Keratinocyte (primary cell): ENCODE measurements around the gene SLC16A9. TPM values are rescaled to one million over a fixed set of nuclear protein-coding genes. Genes with fewer than 3 reads are reported as not detected.

Source experiments
- DNase-seq: peaks from one replicate; pipeline ENCODE4 v3.0.0-alpha.2; 2011; ENCODE audit warnings: low read depth, missing footprints, low spot score
- FAIRE-seq: peaks from 2 replicates; lab custom pipeline; 2011; peaks lifted over from hg19 to GRCh38; lab: Jason Lieb, UNC
- H2AFZ ChIP-seq: 2 replicates; pipeline ENCODE4 v1.6.0; 2012; ENCODE audit warnings: low read length, control low read depth, inconsistent platforms; ENCODE audit not compliant: control insufficient read depth
- H3K27ac ChIP-seq: 2 replicates; pipeline ENCODE4 v1.5.1; 2011; ENCODE audit warnings: low read length; ENCODE audit not compliant: control insufficient read depth, insufficient read depth
- H3K27me3 ChIP-seq: 3 replicates; pipeline ENCODE4 v1.6.0; 2011; ENCODE audit warnings: low read length; ENCODE audit not compliant: control insufficient read depth, insufficient read depth; ENCODE audit errors: extremely low read depth
- H3K36me3 ChIP-seq, 2 experiments: 2 replicates in 1 of 2; 3 replicates in 1 of 2; pipeline ENCODE4 v1.5.1; 2011; ENCODE audit warnings: low read length in 2 of 2, mild to moderate bottlenecking in 1 of 2; ENCODE audit not compliant: control insufficient read depth in 2 of 2, insufficient read depth in 2 of 2; ENCODE audit errors: extremely low read depth in 1 of 2
- H3K4me1 ChIP-seq: 3 replicates; pipeline ENCODE4 v1.5.1; 2011; ENCODE audit warnings: low read length; ENCODE audit not compliant: control insufficient read depth, insufficient read depth; ENCODE audit errors: extremely low read depth
- H3K4me2 ChIP-seq: 3 replicates; pipeline ENCODE4 v1.6.0; 2011; ENCODE audit warnings: low read depth, low read length; ENCODE audit not compliant: control insufficient read depth, insufficient read depth; ENCODE audit errors: extremely low read depth
- H3K4me3 ChIP-seq, 3 experiments: fragments of 200-600 bp in 1 of 3; sonication (generic) in 1 of 3; 2 replicates in 2 of 3; 3 replicates in 1 of 3; pipeline ENCODE4 v1.5.1; 2011 to 2016; ENCODE audit warnings: low read length in 3 of 3, mild to moderate bottlenecking in 3 of 3, control low read depth in 2 of 3, inconsistent platforms in 1 of 3, low read depth in 1 of 3, mixed read lengths in 1 of 3, mixed run types in 1 of 3, moderate library complexity in 1 of 3; ENCODE audit not compliant: control insufficient read depth in 2 of 3, insufficient read depth in 2 of 3; ENCODE audit errors: extremely low read depth in 1 of 3
- H3K79me2 ChIP-seq: 2 replicates; pipeline ENCODE4 v1.6.0; 2012; ENCODE audit warnings: low read length; ENCODE audit not compliant: control insufficient read depth, insufficient read depth
- H3K9ac ChIP-seq: 3 replicates; pipeline ENCODE4 v1.6.0; 2011; ENCODE audit warnings: low read length; ENCODE audit not compliant: control insufficient read depth, insufficient read depth; ENCODE audit errors: extremely low read depth
- H3K9me1 ChIP-seq: 3 replicates; pipeline ENCODE4 v1.6.0; 2011; ENCODE audit warnings: low read length; ENCODE audit not compliant: control insufficient read depth, insufficient read depth; ENCODE audit errors: extremely low read depth
- H3K9me3 ChIP-seq: 2 replicates; pipeline ENCODE4 v1.5.1; 2012; ENCODE audit warnings: low read depth, low read length; ENCODE audit not compliant: control insufficient read depth
- H4K20me1 ChIP-seq: 3 replicates; pipeline ENCODE4 v1.6.0; 2011; ENCODE audit warnings: low read length; ENCODE audit not compliant: control insufficient read depth, insufficient read depth; ENCODE audit errors: extremely low read depth
- CTCF ChIP-seq, 3 experiments: IDR thresholded peaks in 1 of 3; conservative IDR thresholded peaks in 1 of 3; optimal IDR thresholded peaks in 1 of 3; 2 replicates in 2 of 3; 3 replicates in 1 of 3; pipeline versions ENCODE3 to v1.5.1; 2011; ENCODE audit warnings: low read length in 3 of 3, mild to moderate bottlenecking in 3 of 3, moderate library complexity in 2 of 3, control low read depth in 1 of 3, inconsistent platforms in 1 of 3; ENCODE audit not compliant: insufficient read depth in 2 of 3; ENCODE audit errors: extremely low read depth in 1 of 3
- EZH2 ChIP-seq: IDR thresholded peaks from one replicate; pipeline ENCODE4 v1.6.1; 2012; ENCODE audit warnings: inconsistent platforms, mild to moderate bottlenecking, low read length, moderate library complexity
- dilution Hi-C: fragments of 300-500 bp; cut with MboI; formaldehyde crosslinking; loops from one replicate; pipeline ENCODE4 v1.7.0; 2020; ENCODE audit warnings: low sequenced_read_pairs; ENCODE audit not compliant: extremely low pct_ligation_motif_present
- polyA plus RNA-seq, 5 experiments: library from polyadenylated mRNA; depleted of rRNA in 3 of 5; stranded (reverse) in 3 of 5; stranded (forward) in 1 of 5; unstranded in 1 of 5; fragments of >200 nt; gene quantifications; 1 replicate in 1 of 5; 2 replicates in 3 of 5; 3 replicates in 1 of 5; pipeline versions ENCODE4 v1.2.1 to v1.2.3, GENCODE V29; 2011 to 2012; ENCODE audit warnings: missing spikeins in 2 of 5, low read depth in 1 of 5, low replicate concordance in 1 of 5

Gene SLC16A9
- polyA plus RNA-seq, 1 donor (not counting 4 experiments of a cell fraction or from before 2014, with no cell fraction given), result 4.5 TPM

- no peak for TF ChIP-seq CTCF (optimal IDR thresholded peaks at IDR 0.05 in 1 of 3, IDR thresholded peaks at IDR 0.05 in 1 of 3, conservative IDR thresholded peaks at IDR 0.05 in 1 of 3; ENCODE audit: extremely low read depth in 1 of 3, insufficient read depth in 2 of 3, low read length in 3 of 3)
- Histone ChIP-seq H3K9me3 (no peaks in the 10 kb centered on the region), H3K4me1 (peaks cover 3% of the 10 kb centered on the region), H3K36me3 (no peaks in the 10 kb centered on the region), H3K9ac (no peak overlapping the region), H4K20me1 (no peaks in the 10 kb centered on the region), H3K27me3 (no peaks in the 10 kb centered on the region), H3K27ac (no peak overlapping the region), H3K79me2 (no peaks in the 10 kb centered on the region), H3K9me1 (no peaks in the 10 kb centered on the region), H2AFZ (no peak overlapping the region), H3K4me2 (no peak overlapping the region), H3K4me3 (no peak overlapping the region)
- DNase-seq (no peak), FAIRE-seq (no peak)
- dilution Hi-C loops, result no loop called here
Measured at GRCh38 chr10:59627366-59628018, 82.2 kb downstream of the SLC16A9 start.

- Histone ChIP-seq H3K36me3 (no peaks in the 10 kb centered on the region), H2AFZ (no peak overlapping the region), H3K27me3 (no peaks in the 10 kb centered on the region), H3K4me3 (no peak overlapping the region), H4K20me1 (no peaks in the 10 kb centered on the region), H3K9me1 (no peaks in the 10 kb centered on the region), H3K9ac (no peak overlapping the region), H3K4me1 (peaks cover 3% of the 10 kb centered on the region), H3K27ac (no peak overlapping the region), H3K4me2 (no peak overlapping the region), H3K9me3 (no peaks in the 10 kb centered on the region), H3K79me2 (no peaks in the 10 kb centered on the region)
- dilution Hi-C loops, result no loop called here
- TF ChIP-seq CTCF (optimal IDR thresholded peaks at IDR 0.05 in 1 of 3, IDR thresholded peaks at IDR 0.05 in 1 of 3, conservative IDR thresholded peaks at IDR 0.05 in 1 of 3; ENCODE audit: extremely low read depth in 1 of 3, insufficient read depth in 2 of 3, low read length in 3 of 3) (no peak), EZH2 (no peak)
- FAIRE-seq (no peak), DNase-seq (no peak)
Measured at GRCh38 chr10:59626523-59626869, 83.2 kb downstream of the SLC16A9 start.
